Smooth muscle cell (in vitro differentiated cells): ENCODE measurements around the gene RABEP2. TPM values are rescaled to one million over a fixed set of nuclear protein-coding genes. Genes with fewer than 3 reads are reported as not detected.

Experiments
- DNase-seq: peaks from one replicate; lab custom pipeline; 2025; ENCODE audit not compliant: unreplicated experiment; lab: John Stamatoyannopoulos, UW
- H2AFZ ChIP-seq: fragments of 200-600 bp; sonication (generic); 2 replicates; pipeline ENCODE4 v1.6.0; 2016; ENCODE audit warnings: antibody characterized with exemption, low read depth, mild to moderate bottlenecking
- H3F3A ChIP-seq: fragments of 200-600 bp; sonication (generic); 2 replicates; pipeline ENCODE4 v1.6.0; 2017; ENCODE audit warnings: antibody characterized with exemption, low read depth
- H3K27ac ChIP-seq: fragments of 200-600 bp; sonication (generic); 2 replicates; pipeline ENCODE4 v1.5.1; 2016; ENCODE audit warnings: low read depth, mild to moderate bottlenecking
- H3K27me3 ChIP-seq: fragments of 200-600 bp; sonication (generic); 2 replicates; pipeline ENCODE4 v1.6.1; 2016; ENCODE audit warnings: low read depth, mild to moderate bottlenecking
- H3K36me3 ChIP-seq: fragments of 200-600 bp; sonication (generic); 2 replicates; pipeline ENCODE4 v1.5.1; 2016; ENCODE audit warnings: low read depth
- H3K4me1 ChIP-seq: fragments of 200-600 bp; sonication (generic); 2 replicates; pipeline ENCODE4 v1.5.1; 2016; ENCODE audit warnings: low read depth
- H3K4me2 ChIP-seq: fragments of 200-600 bp; sonication (generic); 2 replicates; pipeline ENCODE4 v1.6.0; 2016; ENCODE audit warnings: mild to moderate bottlenecking
- H3K4me3 ChIP-seq: fragments of 200-600 bp; sonication (generic); 2 replicates; pipeline ENCODE4 v1.5.1; 2016; ENCODE audit warnings: mild to moderate bottlenecking
- H3K79me2 ChIP-seq: fragments of 200-600 bp; sonication (generic); 2 replicates; pipeline ENCODE4 v1.6.0; 2016; ENCODE audit warnings: low read depth, mild to moderate bottlenecking
- H3K9ac ChIP-seq: fragments of 200-600 bp; sonication (generic); 2 replicates; pipeline ENCODE4 v1.6.0; 2016; ENCODE audit warnings: low read depth
- H3K9me3 ChIP-seq: fragments of 200-600 bp; sonication (generic); replicated peaks from 2 replicates; pipeline ENCODE4 v1.5.1; 2016; ENCODE audit warnings: low read depth
- H4K20me1 ChIP-seq: fragments of 200-600 bp; sonication (generic); 2 replicates; pipeline ENCODE4 v1.6.0; 2016; ENCODE audit warnings: low read depth
- CTCF ChIP-seq: fragments of 200-600 bp; sonication (generic); IDR thresholded peaks from 2 replicates; pipeline ENCODE4 v1.5.1; 2017; ENCODE audit warnings: borderline replicate concordance, mild to moderate bottlenecking, antibody characterized with exemption; ENCODE audit not compliant: insufficient read depth, poor library complexity, severe bottlenecking
- WGBS: methylation state at CpG from one replicate; pipeline ENCODE4 v1.1.7; 2016; ENCODE audit warnings: low lambda C conversion rate; 5-methylcytosine and 5-hydroxymethylcytosine counted together
- polyA plus RNA-seq: library from polyadenylated mRNA; unstranded; fragments of >200 nt; fragmentation: Nextera tagmentation; extraction: Ambion mirVana; gene quantifications from 2 replicates; pipeline ENCODE4 v1.2.1, GENCODE V29; 2016
- total RNA-seq: library from RNA; depleted of rRNA; stranded (reverse); fragments of >200 nt; gene quantifications from 2 replicates; pipeline ENCODE4 v1.2.3, GENCODE V29; 2014

The RABEP2 gene
- total and polyA plus RNA-seq, 2 experiments from 2014 or later, result 14.7 to 16.6 TPM

- Histone ChIP-seq H3K4me3 (no peak overlapping the region), H3K4me1 (no peaks in the 10 kb centered on the region), H3K4me2 (no peak overlapping the region), H3K27ac (no peak overlapping the region), H3K9me3 (no peaks in the 10 kb centered on the region), H3K79me2 (no peaks in the 10 kb centered on the region), H3K9ac (no peak overlapping the region), H4K20me1 (no peaks in the 10 kb centered on the region), H3K36me3 (no peaks in the 10 kb centered on the region), H3K27me3 (no peaks in the 10 kb centered on the region), H3F3A (no peaks in the 10 kb centered on the region), H2AFZ (no peak overlapping the region)
- WGBS, result 96% methylated on average over 28 of the region's 29 CpGs
- no peak for TF ChIP-seq CTCF
- no peak for DNase-seq
These were observed 21.5 kb downstream of the RABEP2 start for GRCh38 chr16:28903344-28904042.

- no peaks in the 10 kb centered on the region for H3K27me3 ChIP-seq
- H4K20me1 ChIP-seq, result no peaks in the 10 kb centered on the region
- H3K79me2 ChIP-seq, result no peaks in the 10 kb centered on the region
- WGBS, result 92% methylated on average over 7 of the region's 11 CpGs
- H3F3A ChIP-seq, result no peaks in the 10 kb centered on the region
- no peaks in the 10 kb centered on the region for H3K36me3 ChIP-seq
- no peak for DNase-seq
- H3K9ac ChIP-seq, result no peak overlapping the region
- H3K4me1 ChIP-seq, result no peaks in the 10 kb centered on the region
- H2AFZ ChIP-seq, result no peak overlapping the region
- H3K9me3 ChIP-seq, result no peaks in the 10 kb centered on the region
- no peak for TF ChIP-seq CTCF
- no peak overlapping the region for H3K27ac ChIP-seq
- no peak overlapping the region for H3K4me2 ChIP-seq
- no peak overlapping the region for H3K4me3 ChIP-seq
These were observed 22.1 kb downstream of the RABEP2 start for GRCh38 chr16:28902909-28903308.

DNA sequence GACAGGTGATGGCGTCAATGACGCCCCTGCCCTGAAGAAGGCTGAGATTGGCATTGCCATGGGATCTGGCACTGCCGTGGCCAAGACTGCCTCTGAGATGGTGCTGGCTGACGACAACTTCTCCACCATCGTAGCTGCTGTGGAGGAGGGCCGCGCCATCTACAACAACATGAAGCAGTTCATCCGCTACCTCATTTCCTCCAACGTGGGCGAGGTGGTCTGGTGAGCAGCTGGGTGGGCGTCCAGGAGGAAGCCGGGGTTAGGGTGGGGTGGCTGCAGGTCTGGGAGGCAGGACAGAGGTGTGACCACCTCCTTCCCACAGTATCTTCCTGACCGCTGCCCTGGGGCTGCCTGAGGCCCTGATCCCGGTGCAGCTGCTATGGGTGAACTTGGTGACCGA is 23.2 kb downstream of the RABEP2 start:
- Histone ChIP-seq H3K36me3 (no peaks in the 10 kb centered on the region), H3K27me3 (no peaks in the 10 kb centered on the region), H3K4me1 (no peaks in the 10 kb centered on the region), H3K27ac (no peak overlapping the region), H3F3A (no peaks in the 10 kb centered on the region), H3K79me2 (no peaks in the 10 kb centered on the region), H4K20me1 (no peaks in the 10 kb centered on the region), H3K4me3 (no peak overlapping the region), H3K4me2 (no peak overlapping the region), H2AFZ (no peak overlapping the region), H3K9ac (no peak overlapping the region), H3K9me3 (no peaks in the 10 kb centered on the region)
- no peak for DNase-seq
- whole genome bisulfite sequencing, result 98% methylated on average over 14 of the region's 15 CpGs
- no peak for TF ChIP-seq CTCF

DNA sequence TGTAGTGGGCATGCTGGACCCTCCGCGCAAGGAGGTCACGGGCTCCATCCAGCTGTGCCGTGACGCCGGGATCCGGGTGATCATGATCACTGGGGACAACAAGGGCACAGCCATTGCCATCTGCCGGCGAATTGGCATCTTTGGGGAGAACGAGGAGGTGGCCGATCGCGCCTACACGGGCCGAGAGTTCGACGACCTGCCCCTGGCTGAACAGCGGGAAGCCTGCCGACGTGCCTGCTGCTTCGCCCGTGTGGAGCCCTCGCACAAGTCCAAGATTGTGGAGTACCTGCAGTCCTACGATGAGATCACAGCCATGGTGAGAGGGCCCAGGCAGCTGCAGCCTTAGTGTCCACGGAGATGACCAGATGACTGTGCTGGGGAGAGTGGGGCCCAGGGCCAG is 24.4 kb downstream of the RABEP2 start:
- no peak for TF ChIP-seq CTCF
- no peaks in the 10 kb centered on the region for H3K79me2 ChIP-seq
- no peaks in the 10 kb centered on the region for H4K20me1 ChIP-seq
- H3K9me3 ChIP-seq, result no peaks in the 10 kb centered on the region
- H3F3A ChIP-seq, result no peaks in the 10 kb centered on the region
- no peak overlapping the region for H2AFZ ChIP-seq
- no peaks in the 10 kb centered on the region for H3K27me3 ChIP-seq
- H3K4me2 ChIP-seq, result no peak overlapping the region
- H3K4me1 ChIP-seq, result no peaks in the 10 kb centered on the region
- H3K9ac ChIP-seq, result no peak overlapping the region
- H3K36me3 ChIP-seq, result no peaks in the 10 kb centered on the region
- no peak overlapping the region for H3K27ac ChIP-seq
- 97% methylated on average over 25 of the region's 25 CpGs for WGBS
- no peak for DNase-seq
- H3K4me3 ChIP-seq, result no peak overlapping the region
